B cell (primary cell): Measurements from ENCODE around the gene ABHD16A. TPM values are rescaled to one million over a fixed set of nuclear protein-coding genes. Genes with fewer than 3 reads are reported as not detected.

Experiments used
- ATAC-seq: fragments of 200-7000 bp; cut with Tn5 transposase; one replicate; pipeline ENCODE4 v1.10.0; 2021; ENCODE audit warnings: low read depth, mild to moderate bottlenecking, moderate number of reproducible peaks, moderate library complexity
- CTCF ChIA-PET: fragments of 350-600 bp; sonication (Branson Sonifier 250); formaldehyde crosslinking; loops from one replicate; lab custom pipeline; 2021; ENCODE audit warnings: antibody characterized with exemption, inconsistent platforms; lab: Charles Lee
- POLR2A ChIA-PET: fragments of 350-600 bp; sonication (Branson Sonifier 250); formaldehyde crosslinking; loops from one replicate; lab custom pipeline; 2021; ENCODE audit warnings: antibody characterized with exemption; lab: Charles Lee
- DNase-seq: peaks from one replicate; pipeline ENCODE4 v3.0.0; 2013
- H2AFZ ChIP-seq: 2 replicates; pipeline ENCODE4 v1.6.1; 2012; ENCODE audit warnings: mild to moderate bottlenecking, low read depth, low read length; ENCODE audit not compliant: insufficient read depth, poor library complexity, severe bottlenecking
- H3K27ac ChIP-seq, 2 donors: 1 replicate in 1 of 2; 2 replicates in 1 of 2; pipeline ENCODE4 v1.5.1; 2012 to 2013; ENCODE audit warnings: low read length in 2 of 2, mild to moderate bottlenecking in 2 of 2, moderate library complexity in 1 of 2
- H3K27me3 ChIP-seq, 4 experiments: fragments of 200-600 bp in 1 of 4; sonication (generic) in 1 of 4; replicated peaks in 1 of 4; 1 replicate in 2 of 4; 2 replicates in 2 of 4; pipeline versions ENCODE4 v1.6.1 to v1.7.0; 2013 to 2016; ENCODE audit warnings: low read length in 3 of 4, mild to moderate bottlenecking in 2 of 4, mixed read lengths in 1 of 4, moderate library complexity in 1 of 4; ENCODE audit not compliant: insufficient read depth in 4 of 4, control insufficient read depth in 3 of 4; ENCODE audit errors: control extremely low read depth in 1 of 4
- H3K36me3 ChIP-seq, 2 experiments: replicated peaks in 1 of 2; 1 replicate in 1 of 2; 2 replicates in 1 of 2; pipeline versions ENCODE4 v1.6.1 to v1.7.1; 2013; ENCODE audit warnings: low read length in 1 of 2; ENCODE audit not compliant: insufficient read depth in 2 of 2, control insufficient read depth in 1 of 2; ENCODE audit errors: control extremely low read depth in 1 of 2, extremely low read depth in 1 of 2
- H3K4me1 ChIP-seq, 2 donors: fragments of 200-600 bp in 1 of 2; sonication (generic) in 1 of 2; 1 replicate in 1 of 2; 2 replicates in 1 of 2; pipeline versions ENCODE4 v1.5.1 to v1.6.1; 2013 to 2017; ENCODE audit warnings: low read length in 2 of 2; ENCODE audit not compliant: control insufficient read depth in 2 of 2, insufficient read depth in 2 of 2
- H3K4me2 ChIP-seq: replicated peaks from 2 replicates; pipeline ENCODE3; 2012; ENCODE audit warnings: mild to moderate bottlenecking, low read depth, low read length; ENCODE audit not compliant: poor library complexity, severe bottlenecking
- H3K4me3 ChIP-seq, 5 experiments: fragments of 200-600 bp in 1 of 5; sonication (generic) in 1 of 5; 1 replicate in 3 of 5; 2 replicates in 2 of 5; pipeline versions ENCODE4 v1.5.1 to v1.7.0; 2011 to 2016; ENCODE audit warnings: low read length in 4 of 5, mild to moderate bottlenecking in 4 of 5, low read depth in 2 of 5, control low read depth in 1 of 5, moderate library complexity in 1 of 5; ENCODE audit not compliant: insufficient read depth in 1 of 5; ENCODE audit errors: control extremely low read depth in 1 of 5, extremely low read depth in 1 of 5
- H3K79me2 ChIP-seq: fragments of 200-600 bp; sonication (generic); one replicate; pipeline ENCODE4 v1.6.0; 2016; ENCODE audit warnings: low read length; ENCODE audit not compliant: control insufficient read depth, insufficient read depth
- H3K9ac ChIP-seq: fragments of 200-600 bp; sonication (generic); 2 replicates; pipeline ENCODE4 v1.6.1; 2017; ENCODE audit warnings: mild to moderate bottlenecking, low read length, moderate library complexity
- H3K9me3 ChIP-seq, 3 donors: one replicate each; pipeline versions ENCODE4 v1.6.1 to v1.7.1; 2013; ENCODE audit warnings: low read length in 2 of 3; ENCODE audit not compliant: control insufficient read depth in 2 of 3, insufficient read depth in 1 of 3; ENCODE audit errors: control extremely low read depth in 1 of 3
- H4K20me1 ChIP-seq: 2 replicates; pipeline ENCODE4 v1.6.0; 2012; ENCODE audit warnings: mild to moderate bottlenecking, low read length; ENCODE audit not compliant: insufficient read depth, control insufficient read depth, poor library complexity, severe bottlenecking
- H3K27ac Mint-ChIP-seq: one replicate; pipeline ENCODE4 v1.8.0; 2021; ENCODE audit warnings: mixed read lengths
- H3K27me3 Mint-ChIP-seq: one replicate; pipeline ENCODE4 v1.8.0; 2021; ENCODE audit warnings: mixed read lengths
- H3K4me1 Mint-ChIP-seq: one replicate; pipeline ENCODE4 v1.8.0; 2021; ENCODE audit warnings: mixed read lengths
- H3K4me3 Mint-ChIP-seq: one replicate; pipeline ENCODE4 v1.8.0; 2021; ENCODE audit warnings: mixed read lengths
- H3K9me3 Mint-ChIP-seq: one replicate; pipeline ENCODE4 v1.8.0; 2022; ENCODE audit warnings: mixed read lengths; ENCODE audit not compliant: insufficient read depth
- CTCF ChIP-seq: fragments of 200-600 bp; IDR thresholded peaks from one replicate; pipeline ENCODE4 v1.8.0; 2022; ENCODE audit warnings: antibody characterized with exemption, mild to moderate bottlenecking
- EZH2 ChIP-seq: IDR thresholded peaks from 2 replicates; pipeline ENCODE4 v1.6.1; 2012; ENCODE audit warnings: borderline replicate concordance, low read depth, mild to moderate bottlenecking, moderate library complexity, low read length; ENCODE audit not compliant: insufficient read depth, poor library complexity, severe bottlenecking
- WGBS: methylation state at CpG from one replicate; pipeline ENCODE4 v1.1.5; 2013; ENCODE audit warnings: missing lambda C conversion rate; ENCODE audit not compliant: insufficient coverage; 5-methylcytosine and 5-hydroxymethylcytosine counted together
- intact Hi-C: fragments of 100-400 bp; cut with micrococcal nuclease; formaldehyde crosslinking; loops from one replicate; pipeline ENCODE4 v1.10.0; 2022
- polyA plus RNA-seq: library from polyadenylated mRNA; depleted of rRNA; stranded (reverse); fragments of >200 nt; gene quantifications from 2 replicates; pipeline ENCODE4 v1.2.3, GENCODE V29; 2012
- total RNA-seq, 2 donors: library from RNA; stranded (reverse); fragments of 120-200 nt in 1 of 2; gene quantifications; 1 replicate in 1 of 2; 2 replicates in 1 of 2; pipeline versions ENCODE4 v1.2.3 to v1.2.4, GENCODE V29; 2013 to 2022

Gene ABHD16A
- total and polyA plus RNA-seq, 2 donors (not counting 1 experiment from before 2014, with no cell fraction given) = 78.3 to 97.5 TPM

- no peak for ATAC-seq
- CTCF ChIA-PET = interaction anchor here (1.0 kb wide), 1 partner anchor 81 kb away, joined by 3 read pairs; no protein-coding TSS in a partner anchor
- TF ChIP-seq CTCF = no peak
- no peak for TF ChIP-seq EZH2
- H3K27me3 ChIP-seq = no peaks in the 10 kb centered on the region
- H3K9me3 Mint-ChIP-seq = no peaks in the 10 kb centered on the region
- intact Hi-C loops = no loop called here
- no peak overlapping the region for H3K9ac ChIP-seq
- no peaks in the 10 kb centered on the region for H3K4me1 Mint-ChIP-seq
- WGBS = 100% methylated on average over 5 of the region's 8 CpGs
- no peak overlapping the region for H3K4me3 Mint-ChIP-seq
- H3K4me2 ChIP-seq = no peak overlapping the region
- POLR2A ChIA-PET = no interaction called here
- no peaks in the 10 kb centered on the region for H3K79me2 ChIP-seq
- no peak overlapping the region for H3K27ac Mint-ChIP-seq
- H3K36me3 ChIP-seq = peaks cover 0 to 4% of the 10 kb centered on the region in 2 experiments
- no peak for DNase-seq
- H3K4me3 ChIP-seq = no peak overlapping the region
- no peak overlapping the region for H2AFZ ChIP-seq
- no peaks in the 10 kb centered on the region for H3K27me3 Mint-ChIP-seq
- H3K4me1 ChIP-seq = no peaks in the 10 kb centered on the region
- H3K27ac ChIP-seq = no peak overlapping the region
- H4K20me1 ChIP-seq = no peaks in the 10 kb centered on the region
- no peaks in the 10 kb centered on the region for H3K9me3 ChIP-seq
Observed at GRCh38 chr6:31749301-31750036, 46.3 kb upstream of the ABHD16A start.

GRCh38 chr6:31744422-31744821, 41.3 kb upstream of the ABHD16A start:
- no peak overlapping the region for H2AFZ ChIP-seq
- intact Hi-C loops = no loop called here
- peaks cover 18% of the 10 kb centered on the region for H3K4me1 Mint-ChIP-seq
- no peak overlapping the region for H3K9ac ChIP-seq
- ATAC-seq = no peak
- H3K4me3 Mint-ChIP-seq = no peak overlapping the region
- peaks cover 9% of the 10 kb centered on the region in 2 donors for H3K4me1 ChIP-seq
- peaks cover 19% of the 10 kb centered on the region for H3K79me2 ChIP-seq
- WGBS = 82% methylated on average over 1 of the region's 1 CpG
- no peaks in the 10 kb centered on the region for H3K27me3 ChIP-seq
- H3K27me3 Mint-ChIP-seq = no peaks in the 10 kb centered on the region
- H3K4me3 ChIP-seq = no peak overlapping the region
- no peaks in the 10 kb centered on the region for H4K20me1 ChIP-seq
- no peak overlapping the region for H3K4me2 ChIP-seq
- H3K36me3 ChIP-seq = peaks cover 4% of the 10 kb centered on the region in 2 experiments
- ChIA-PET CTCF (interaction anchor here (0.6 kb wide), 1 partner anchor 1478 kb away, joined by 4 read pairs; no protein-coding TSS in a partner anchor), POLR2A (no interaction called here)
- no peak overlapping the region for H3K27ac ChIP-seq
- no peak for DNase-seq
- TF ChIP-seq EZH2 (no peak), CTCF (no peak)
- H3K27ac Mint-ChIP-seq = no peak overlapping the region
- H3K9me3 Mint-ChIP-seq = no peaks in the 10 kb centered on the region
- H3K9me3 ChIP-seq = no peaks in the 10 kb centered on the region
